Cardiac fibroblast (primary cell): ENCODE results near the gene IMP4.

Experiments
- DNase-seq, 2 donors: peaks; one replicate each; pipeline versions ENCODE4 v3.0.0 to v3.0.0-alpha.2; 2010; ENCODE audit warnings: low read depth in 2 of 2
- H3K4me3 ChIP-seq, 2 donors: replicated peaks in 1 of 2; 1 replicate in 1 of 2; 2 replicates in 1 of 2; pipeline ENCODE4 v1.5.1; 2011; ENCODE audit warnings: low read depth in 2 of 2, low read length in 2 of 2, mild to moderate bottlenecking in 2 of 2, moderate library complexity in 1 of 2
- CTCF ChIP-seq: IDR thresholded peaks from one replicate; pipeline ENCODE4 v1.5.1; 2011; ENCODE audit warnings: low read depth, mild to moderate bottlenecking, low read length, inconsistent platforms

IMP4 gene

GRCh38 chr2:130342020-130342532 lies 621 bp upstream of the IMP4 start:
- no peak for TF ChIP-seq CTCF
- peak overlapping the region; percentile 71 to 92 for H3K4me3 ChIP-seq
- peak; percentile 95 for DNase-seq

- TF ChIP-seq CTCF, result no peak
- H3K4me3 ChIP-seq, result no peak overlapping the region
- DNase-seq, result no peak
These were observed 1.9 kb downstream of the IMP4 start for GRCh38 chr2:130344578-130344977.

- TF ChIP-seq CTCF, result no peak
- H3K4me3 ChIP-seq, result no peak overlapping the region
- no peak for DNase-seq
These were observed 2.4 kb downstream of the IMP4 start for GRCh38 chr2:130345091-130345490.

GRCh38 chr2:130345611-130346010 lies 2.9 kb downstream of the IMP4 start:
- no peak for DNase-seq
- H3K4me3 ChIP-seq, result no peak overlapping the region
- TF ChIP-seq CTCF, result no peak

GRCh38 chr2:130346041-130346740 lies 3.5 kb downstream of the IMP4 start:
- TF ChIP-seq CTCF, result no peak
- H3K4me3 ChIP-seq, result no peak overlapping the region
- DNase-seq, result no peak

GRCh38 chr2:130346741-130347066 lies 4.0 kb downstream of the IMP4 start:
- TF ChIP-seq CTCF, result no peak
- no peak for DNase-seq

More at GRCh38 chr2:130346741-130347066, 4.0 kb downstream of the IMP4 start:
- no peak overlapping the region for H3K4me3 ChIP-seq
